GM18520 (cell line): Measurements from ENCODE around the gene DNAJC5.
"Not testable (repeated sequence)": the region's sequence is repeated elsewhere in the genome, so short reads cannot be mapped to it uniquely, and the experiment has no call there.

Source experiments
- ATAC-seq: cut with Tn5 transposase; IDR thresholded peaks from one replicate; pipeline ENCODE4 v1.9.1; 2021; ENCODE audit not compliant: unreplicated experiment

Gene DNAJC5

GRCh38 chr20:63861365-63861934 is 33.5 kb upstream of the DNAJC5 start, which contains the start of gene ABHD16B:
Gene ABHD16B, plus strand, starts transcription at chr20:63861498. Its CDS starts 43 bp downstream, at chr20:63861541.
- ATAC-seq: no peak

- ATAC-seq: no peak
These were observed 32.7 kb upstream of the DNAJC5 start for GRCh38 chr20:63861981-63862901.

GRCh38 chr20:63863021-63863797 is 31.7 kb upstream of the DNAJC5 start:
- ATAC-seq: no peak

- ATAC-seq: peak; percentile 60
These were observed 31.0 kb upstream of the DNAJC5 start for GRCh38 chr20:63863798-63864544.

- ATAC-seq: no peak
These were observed 30.4 kb upstream of the DNAJC5 start for GRCh38 chr20:63864545-63864977.

- peak; percentile 62 for ATAC-seq
These were observed 29.8 kb upstream of the DNAJC5 start, which contains the start of gene TPD52L2 for GRCh38 chr20:63864978-63865640. Gene TPD52L2, plus strand, starts transcription at chr20:63865270. Its CDS starts 96 bp downstream, at chr20:63865366.

- not testable (repeated sequence) for ATAC-seq
These were observed 27.9 kb upstream of the DNAJC5 start for GRCh38 chr20:63867042-63867441.

- no peak for ATAC-seq
These were observed 26.7 kb upstream of the DNAJC5 start for GRCh38 chr20:63868264-63868663.

- ATAC-seq: no peak
These were observed 21.4 kb upstream of the DNAJC5 start for GRCh38 chr20:63873477-63873971.

GRCh38 chr20:63874241-63874640 is 20.7 kb upstream of the DNAJC5 start:
- ATAC-seq: not testable (repeated sequence)

GRCh38 chr20:63876489-63877036 is 18.4 kb upstream of the DNAJC5 start:
- no peak for ATAC-seq

GRCh38 chr20:63877755-63878470 is 17.0 kb upstream of the DNAJC5 start:
- no peak for ATAC-seq

GRCh38 chr20:63878899-63879663 is 15.8 kb upstream of the DNAJC5 start:
- no peak for ATAC-seq

GRCh38 chr20:63880901-63881300 is 14.0 kb upstream of the DNAJC5 start:
- ATAC-seq: not testable (repeated sequence)

- no peak for ATAC-seq
These were observed 13.3 kb upstream of the DNAJC5 start for GRCh38 chr20:63881451-63882226.

- no peak for ATAC-seq
These were observed 12.4 kb upstream of the DNAJC5 start for GRCh38 chr20:63882257-63883200.
